HG03521 (cell line): ENCODE measurements around the gene RNPS1.
"Not testable (repeated sequence)": the region's sequence is repeated elsewhere in the genome, so short reads cannot be mapped to it uniquely, and the experiment has no call there.

Experiments
- ATAC-seq: cut with Tn5 transposase; IDR thresholded peaks from one replicate; pipeline ENCODE4 v1.9.1; 2021; ENCODE audit warnings: mild to moderate bottlenecking, moderate library complexity; ENCODE audit not compliant: unreplicated experiment

Gene RNPS1

GRCh38 chr16:2282866-2283555, 15.1 kb upstream of the RNPS1 start:
- no peak for ATAC-seq

- ATAC-seq, result no peak
These were observed 14.3 kb upstream of the RNPS1 start for GRCh38 chr16:2282262-2282661.

- no peak for ATAC-seq
These were observed 13.1 kb upstream of the RNPS1 start for GRCh38 chr16:2280981-2281542.

DNA sequence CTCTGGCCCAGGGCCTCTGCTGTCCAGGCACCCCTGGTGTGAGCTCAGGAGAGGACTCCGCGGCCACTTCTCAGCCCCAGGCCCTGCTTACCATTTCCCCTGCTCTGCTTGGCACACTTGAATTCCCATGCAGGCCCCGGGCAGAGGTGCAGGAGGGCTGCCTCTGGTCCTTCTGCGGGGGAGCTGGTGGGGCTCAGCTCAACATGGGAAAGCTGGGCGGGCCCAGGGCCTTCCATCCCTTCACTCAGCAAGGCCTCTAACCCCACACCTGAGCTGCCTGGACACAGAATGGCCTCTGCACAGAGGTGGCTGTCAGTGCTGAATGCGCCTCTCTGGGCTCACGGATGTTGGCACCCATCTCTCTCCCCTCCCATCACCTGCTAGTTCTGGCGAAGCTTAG, 12.5 kb upstream of the RNPS1 start:
- ATAC-seq, result no peak

DNA sequence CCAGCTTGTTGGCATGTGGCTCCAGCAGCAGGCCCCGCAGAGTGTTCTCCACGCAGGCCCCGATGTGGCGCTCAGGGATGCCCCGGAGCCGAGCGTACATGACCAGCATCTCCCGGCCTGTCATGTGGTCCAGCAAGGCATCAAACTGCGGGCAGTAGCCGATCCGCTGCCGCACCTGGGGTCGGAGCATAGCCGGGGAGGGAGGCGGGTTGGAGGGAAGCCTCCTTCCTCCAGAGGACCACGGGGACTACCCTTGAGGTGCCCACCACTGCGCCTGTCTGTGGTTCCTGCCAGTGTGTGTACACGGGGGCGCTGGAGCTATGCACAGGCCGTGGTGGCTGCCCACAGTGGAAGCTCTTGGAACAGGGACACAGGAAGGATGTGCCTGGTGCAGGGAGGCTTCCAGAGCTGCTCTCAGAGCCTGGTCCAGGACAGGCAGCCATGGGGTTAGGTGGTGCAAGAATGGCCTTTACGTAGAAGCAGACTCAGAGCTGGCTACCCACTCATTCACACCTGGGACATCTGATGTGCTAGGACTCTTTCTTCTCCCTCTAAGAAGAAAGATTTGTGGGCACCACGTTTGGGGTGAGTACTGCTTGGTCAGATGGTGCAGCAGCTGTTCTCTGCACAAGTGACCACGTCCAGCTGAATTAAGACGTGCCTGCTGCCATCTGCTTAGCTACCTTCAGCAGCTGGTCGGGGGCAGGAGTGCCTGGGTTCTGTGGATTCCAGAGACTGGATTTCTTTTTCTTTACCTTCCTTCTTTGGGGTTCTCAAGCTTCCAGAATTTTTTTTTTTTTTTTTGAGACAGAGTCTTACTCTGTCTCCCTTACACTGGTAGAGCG, 11.3 kb upstream of the RNPS1 start:
- ATAC-seq, result no peak

DNA sequence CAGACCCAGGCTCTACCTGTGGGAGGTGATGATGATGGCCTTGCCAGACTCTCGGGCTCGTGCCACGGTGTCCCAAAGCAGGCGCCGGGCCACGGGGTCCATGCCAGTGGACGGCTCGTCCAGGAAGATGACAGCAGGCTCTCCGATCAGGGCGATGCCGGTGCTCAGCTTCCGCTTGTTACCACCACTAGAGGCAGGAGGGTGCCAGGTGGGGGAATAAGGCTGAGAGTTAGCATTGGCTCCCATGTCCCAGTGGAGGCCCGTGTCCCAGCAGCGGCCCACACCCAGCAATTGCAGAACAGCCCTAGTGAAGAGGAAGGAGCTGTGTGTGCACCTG, 10.3 kb upstream of the RNPS1 start:
- ATAC-seq, result no peak

- ATAC-seq, result no peak
These were observed 9.7 kb upstream of the RNPS1 start for GRCh38 chr16:2277466-2278271.

DNA sequence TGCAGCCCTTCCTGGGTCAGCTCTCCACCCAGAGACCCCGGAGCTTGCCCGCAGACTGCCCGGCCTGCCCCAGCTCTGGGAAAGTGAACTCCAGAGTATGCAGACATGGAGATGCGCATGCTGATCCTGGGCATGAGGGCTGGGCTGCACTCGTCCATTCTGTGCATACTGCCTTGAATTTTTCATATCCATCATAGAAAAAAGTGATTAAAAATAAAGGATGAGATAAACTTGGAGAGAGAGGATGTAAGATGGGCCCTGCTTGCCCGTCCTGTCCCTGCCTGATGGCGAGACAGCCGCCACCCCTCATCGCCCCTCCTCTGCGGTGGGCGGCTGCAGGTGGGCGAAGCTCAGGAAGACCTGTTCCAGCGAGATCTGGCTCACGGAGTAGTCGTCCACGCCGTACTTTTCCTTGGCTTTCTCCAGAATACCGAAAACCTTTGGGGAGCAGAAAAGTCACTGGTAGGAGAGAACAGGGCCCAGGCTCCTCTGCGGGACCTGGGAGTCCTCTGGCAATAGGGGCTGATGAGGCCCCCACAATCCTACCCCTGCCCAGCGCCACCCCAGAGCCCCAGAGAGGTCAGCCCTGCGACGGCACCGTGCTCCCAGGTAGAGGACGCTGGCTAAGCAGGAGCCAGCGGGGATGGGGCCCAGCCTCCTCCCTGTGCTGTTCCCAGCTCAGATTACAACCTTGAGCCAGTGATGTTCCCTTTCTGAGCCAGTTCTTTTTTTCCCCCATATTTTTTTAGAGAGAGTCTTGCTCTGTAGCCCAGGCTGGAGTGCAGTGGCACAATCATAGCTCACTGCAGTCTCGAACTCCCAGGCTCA, 8.7 kb upstream of the RNPS1 start:
- ATAC-seq, result no peak

DNA sequence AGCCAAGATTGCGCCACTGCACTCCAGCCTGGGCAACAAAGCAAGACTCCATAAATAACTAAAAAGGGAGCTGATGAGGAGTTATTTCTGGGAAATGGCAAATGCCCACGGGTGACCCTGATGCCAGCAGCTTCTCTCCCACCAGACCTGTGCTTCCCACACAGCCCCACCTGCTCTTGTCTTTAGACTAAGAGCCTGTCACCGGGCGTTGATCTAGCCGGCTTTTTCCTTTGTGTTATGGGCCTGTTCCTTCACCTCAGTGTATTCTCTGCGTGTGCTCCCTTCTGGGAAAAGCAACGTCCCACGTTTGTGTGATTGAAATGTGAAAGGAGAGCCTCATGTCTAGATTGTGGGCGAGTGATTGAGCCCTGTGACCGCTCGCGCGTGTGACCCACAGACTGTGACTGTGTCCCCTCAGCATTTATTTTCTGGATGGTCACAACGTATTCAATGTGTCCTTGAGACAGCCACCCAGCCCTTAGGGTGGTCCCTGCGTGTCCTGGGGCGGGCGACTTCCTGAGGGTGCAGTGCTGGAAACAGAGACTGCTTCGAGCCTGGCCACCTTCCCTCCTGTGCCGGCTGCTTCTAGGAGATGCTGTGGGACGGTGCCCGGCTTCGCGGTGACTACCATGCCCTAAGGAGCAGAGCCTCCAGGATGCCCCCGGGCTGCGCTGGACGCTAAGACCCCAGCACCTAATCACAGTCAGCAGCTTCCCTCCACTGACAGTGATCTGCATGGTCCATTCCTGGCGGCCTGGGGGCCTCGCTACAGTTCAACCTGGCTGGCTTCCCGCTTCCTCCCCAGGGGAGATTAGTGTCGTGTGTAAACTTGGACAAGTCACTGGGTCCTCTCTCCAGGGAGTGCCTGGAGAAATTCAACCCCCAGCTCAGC, 7.8 kb upstream of the RNPS1 start:
- ATAC-seq, result no peak

GRCh38 chr16:2273931-2274330, 6.0 kb upstream of the RNPS1 start:
- no peak for ATAC-seq

- no peak for ATAC-seq
These were observed 5.6 kb upstream of the RNPS1 start for GRCh38 chr16:2273484-2273883.

GRCh38 chr16:2271848-2272461, 4.0 kb upstream of the RNPS1 start:
- no peak for ATAC-seq

- ATAC-seq, result no peak
These were observed 2.9 kb upstream of the RNPS1 start for GRCh38 chr16:2270588-2271470.

DNA sequence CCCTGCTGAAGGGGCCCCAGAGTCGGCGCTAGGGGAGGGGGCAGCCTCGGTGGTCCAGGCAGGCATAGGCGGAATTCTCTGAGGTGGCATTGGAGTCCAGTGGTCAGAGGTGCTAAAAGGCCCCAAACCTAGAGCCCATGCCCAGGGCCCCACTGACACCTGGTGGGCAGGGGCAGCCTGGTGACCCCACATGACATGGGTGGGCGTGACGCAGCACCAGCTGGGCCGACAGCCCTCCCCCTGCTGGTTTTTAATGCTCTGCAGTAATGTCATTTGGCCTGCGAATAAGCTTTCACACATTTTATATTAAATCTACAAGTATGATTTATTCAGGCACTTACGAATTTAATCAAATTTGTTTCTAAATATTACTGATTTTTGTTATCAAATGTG, 2.1 kb upstream of the RNPS1 start:
- no peak for ATAC-seq

GRCh38 chr16:2267505-2267912, 417 bp downstream of the RNPS1 start:
- peak; percentile 67 for ATAC-seq

DNA sequence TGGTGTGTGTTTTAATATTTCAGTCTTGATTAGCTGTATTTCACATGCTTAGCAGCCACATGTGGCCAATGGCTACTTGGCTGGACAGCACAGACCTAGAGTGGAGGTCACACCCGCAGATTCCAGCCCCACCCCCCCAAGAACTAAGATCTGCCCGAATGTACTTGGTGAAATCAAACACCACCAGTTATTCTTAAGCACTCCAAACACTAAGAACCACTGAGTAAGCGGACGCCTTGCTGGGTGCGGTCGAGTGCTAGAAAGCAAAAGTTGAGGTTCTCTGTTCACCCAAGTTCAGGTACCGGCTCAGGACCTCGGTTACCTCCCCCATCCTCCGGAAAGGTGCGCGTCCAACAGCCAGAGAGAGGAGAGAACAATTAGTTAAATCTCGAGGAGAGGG, 1.0 kb downstream of the RNPS1 start:
- not testable (repeated sequence) for ATAC-seq

DNA sequence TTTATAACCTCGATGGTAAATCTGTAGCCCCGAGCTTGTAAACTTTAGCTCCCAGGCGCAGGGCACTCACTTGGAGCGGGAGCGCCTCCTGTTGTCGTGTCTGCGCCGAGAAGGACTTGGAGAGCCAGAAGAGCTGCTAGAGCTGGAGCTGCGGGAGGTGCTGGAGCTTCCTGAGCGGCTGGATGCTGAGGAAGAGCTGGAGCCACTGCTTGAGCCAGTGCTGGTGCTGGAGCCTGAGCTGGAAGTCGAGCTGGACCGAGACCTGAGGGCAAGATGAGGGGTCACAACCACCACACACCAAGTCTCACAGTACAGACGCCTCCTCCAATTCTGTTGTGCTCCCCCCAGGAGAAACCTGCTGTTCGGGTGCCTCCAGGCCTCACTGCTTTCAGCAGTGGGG, 4.9 kb downstream of the RNPS1 start:
- ATAC-seq, result not testable (repeated sequence)

GRCh38 chr16:2260250-2260649, 7.7 kb downstream of the RNPS1 start:
- ATAC-seq, result no peak
